ENCODE measurements around the gene CREBRF.

CREBRF gene

GRCh38 chr5:173159256-173159655 lies 103.1 kb downstream of the CREBRF start:
- no peak for ATAC-seq (ENCODE audit: low read depth)
- H3K4me1 ChIP-seq (ENCODE audit: insufficient read depth, poor library complexity, severe bottlenecking), result no peaks in the 10 kb centered on the region
- H3K27ac ChIP-seq (ENCODE audit: poor library complexity, severe bottlenecking), result no peak overlapping the region
- no peak overlapping the region for H3K4me3 ChIP-seq (ENCODE audit: severe bottlenecking)
- H3K36me3 ChIP-seq (ENCODE audit: low read depth), result peaks cover 59% of the 10 kb centered on the region
- no peak for TF ChIP-seq CTCF (IDR thresholded peaks at IDR 0.05; ENCODE audit: poor library complexity, severe bottlenecking)
- no peaks in the 10 kb centered on the region for H3K9me3 ChIP-seq (ENCODE audit: severe bottlenecking)
- no peak for DNase-seq (ENCODE audit: low spot score)
- H3K27me3 ChIP-seq (ENCODE audit: insufficient read depth, poor library complexity, severe bottlenecking), result no peaks in the 10 kb centered on the region

GRCh38 chr5:173161148-173161547 lies 105.0 kb downstream of the CREBRF start:
- Histone ChIP-seq H3K9me3 (ENCODE audit: severe bottlenecking) (no peaks in the 10 kb centered on the region), H3K4me3 (ENCODE audit: severe bottlenecking) (no peak overlapping the region), H3K4me1 (ENCODE audit: insufficient read depth, poor library complexity, severe bottlenecking) (no peaks in the 10 kb centered on the region), H3K36me3 (ENCODE audit: low read depth) (peaks cover 44% of the 10 kb centered on the region), H3K27ac (ENCODE audit: poor library complexity, severe bottlenecking) (no peak overlapping the region), H3K27me3 (ENCODE audit: insufficient read depth, poor library complexity, severe bottlenecking) (no peaks in the 10 kb centered on the region)
- ATAC-seq (ENCODE audit: low read depth) (no peak), DNase-seq (ENCODE audit: low spot score) (no peak)
- TF ChIP-seq CTCF (IDR thresholded peaks at IDR 0.05; ENCODE audit: poor library complexity, severe bottlenecking), result no peak

- Histone ChIP-seq H3K36me3 (ENCODE audit: low read depth) (peaks cover 39% of the 10 kb centered on the region), H3K4me3 (ENCODE audit: severe bottlenecking) (no peak overlapping the region), H3K27me3 (ENCODE audit: insufficient read depth, poor library complexity, severe bottlenecking) (no peaks in the 10 kb centered on the region), H3K4me1 (ENCODE audit: insufficient read depth, poor library complexity, severe bottlenecking) (no peaks in the 10 kb centered on the region), H3K27ac (ENCODE audit: poor library complexity, severe bottlenecking) (no peak overlapping the region), H3K9me3 (ENCODE audit: severe bottlenecking) (no peaks in the 10 kb centered on the region)
- no peak for DNase-seq (ENCODE audit: low spot score)
- peak; percentile 21; the same call in 1 of the 3 replicates for ATAC-seq (ENCODE audit: low read depth)
- TF ChIP-seq CTCF (IDR thresholded peaks at IDR 0.05; ENCODE audit: poor library complexity, severe bottlenecking), result no peak
Measured at GRCh38 chr5:173163219-173163618, 107.1 kb downstream of the CREBRF start.

GRCh38 chr5:173165177-173166016 lies 109.2 kb downstream of the CREBRF start:
- no peak for DNase-seq (ENCODE audit: low spot score)
- Histone ChIP-seq H3K27me3 (ENCODE audit: insufficient read depth, poor library complexity, severe bottlenecking) (no peaks in the 10 kb centered on the region), H3K4me1 (ENCODE audit: insufficient read depth, poor library complexity, severe bottlenecking) (no peaks in the 10 kb centered on the region), H3K9me3 (ENCODE audit: severe bottlenecking) (no peaks in the 10 kb centered on the region), H3K36me3 (ENCODE audit: low read depth) (peaks cover 22% of the 10 kb centered on the region), H3K27ac (ENCODE audit: poor library complexity, severe bottlenecking) (no peak overlapping the region), H3K4me3 (ENCODE audit: severe bottlenecking) (no peak overlapping the region)
- no peak for ATAC-seq (ENCODE audit: low read depth)
- TF ChIP-seq CTCF (IDR thresholded peaks at IDR 0.05; ENCODE audit: poor library complexity, severe bottlenecking), result no peak

- Histone ChIP-seq H3K27me3 (ENCODE audit: insufficient read depth, poor library complexity, severe bottlenecking) (no peaks in the 10 kb centered on the region), H3K4me1 (ENCODE audit: insufficient read depth, poor library complexity, severe bottlenecking) (no peaks in the 10 kb centered on the region), H3K4me3 (ENCODE audit: severe bottlenecking) (no peak overlapping the region), H3K36me3 (ENCODE audit: low read depth) (no peaks in the 10 kb centered on the region), H3K27ac (ENCODE audit: poor library complexity, severe bottlenecking) (no peak overlapping the region), H3K9me3 (ENCODE audit: severe bottlenecking) (no peaks in the 10 kb centered on the region)
- DNase-seq (ENCODE audit: low spot score) (no peak), ATAC-seq (ENCODE audit: low read depth) (no peak)
- TF ChIP-seq CTCF (IDR thresholded peaks at IDR 0.05; ENCODE audit: poor library complexity, severe bottlenecking), result no peak
Measured at GRCh38 chr5:173172166-173172565, 116.0 kb downstream of the CREBRF start.
